Measurements from ENCODE around the gene NAXD.

NAXD gene

DNA sequence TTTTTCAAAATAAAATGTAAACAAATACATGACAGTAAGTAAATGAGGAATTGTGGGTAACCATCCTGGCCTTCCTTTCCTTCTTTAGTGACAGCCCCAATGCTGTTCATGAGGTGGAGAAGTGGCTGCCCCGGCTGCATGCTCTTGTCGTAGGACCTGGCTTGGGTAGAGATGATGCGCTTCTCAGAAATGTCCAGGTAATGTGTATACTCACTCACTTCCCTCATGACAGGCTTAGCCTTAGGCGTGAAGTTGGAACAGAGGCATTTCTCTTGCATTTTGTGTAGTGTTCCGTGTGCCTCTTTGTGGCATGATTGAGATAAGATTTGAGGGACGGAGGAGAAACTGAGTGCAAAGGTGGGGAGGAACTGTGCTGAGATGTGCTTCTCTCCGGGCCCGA is 12.0 kb downstream of the NAXD start:
- H3K36me3 ChIP-seq = no peaks in the 10 kb centered on the region
- H3K27ac ChIP-seq = no peak overlapping the region
- no peaks in the 10 kb centered on the region for H3K9me3 ChIP-seq
- H3K4me1 ChIP-seq (ENCODE audit: control insufficient read depth in 1 of 2, insufficient read depth in 1 of 2, low read depth in 1 of 2, low read length in 1 of 2) = no peaks in the 10 kb centered on the region
- no peak overlapping the region for H3K4me3 ChIP-seq (ENCODE audit: low read depth in 1 of 2, low read length in 1 of 2)
- no peaks in the 10 kb centered on the region for H3K27me3 ChIP-seq
- TF ChIP-seq, protein P1, sequence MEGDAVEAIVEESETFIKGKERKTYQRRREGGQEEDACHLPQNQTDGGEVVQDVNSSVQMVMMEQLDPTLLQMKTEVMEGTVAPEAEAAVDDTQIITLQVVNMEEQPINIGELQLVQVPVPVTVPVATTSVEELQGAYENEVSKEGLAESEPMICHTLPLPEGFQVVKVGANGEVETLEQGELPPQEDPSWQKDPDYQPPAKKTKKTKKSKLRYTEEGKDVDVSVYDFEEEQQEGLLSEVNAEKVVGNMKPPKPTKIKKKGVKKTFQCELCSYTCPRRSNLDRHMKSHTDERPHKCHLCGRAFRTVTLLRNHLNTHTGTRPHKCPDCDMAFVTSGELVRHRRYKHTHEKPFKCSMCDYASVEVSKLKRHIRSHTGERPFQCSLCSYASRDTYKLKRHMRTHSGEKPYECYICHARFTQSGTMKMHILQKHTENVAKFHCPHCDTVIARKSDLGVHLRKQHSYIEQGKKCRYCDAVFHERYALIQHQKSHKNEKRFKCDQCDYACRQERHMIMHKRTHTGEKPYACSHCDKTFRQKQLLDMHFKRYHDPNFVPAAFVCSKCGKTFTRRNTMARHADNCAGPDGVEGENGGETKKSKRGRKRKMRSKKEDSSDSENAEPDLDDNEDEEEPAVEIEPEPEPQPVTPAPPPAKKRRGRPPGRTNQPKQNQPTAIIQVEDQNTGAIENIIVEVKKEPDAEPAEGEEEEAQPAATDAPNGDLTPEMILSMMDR (IDR thresholded peaks at IDR 0.05) = no peak

DNA sequence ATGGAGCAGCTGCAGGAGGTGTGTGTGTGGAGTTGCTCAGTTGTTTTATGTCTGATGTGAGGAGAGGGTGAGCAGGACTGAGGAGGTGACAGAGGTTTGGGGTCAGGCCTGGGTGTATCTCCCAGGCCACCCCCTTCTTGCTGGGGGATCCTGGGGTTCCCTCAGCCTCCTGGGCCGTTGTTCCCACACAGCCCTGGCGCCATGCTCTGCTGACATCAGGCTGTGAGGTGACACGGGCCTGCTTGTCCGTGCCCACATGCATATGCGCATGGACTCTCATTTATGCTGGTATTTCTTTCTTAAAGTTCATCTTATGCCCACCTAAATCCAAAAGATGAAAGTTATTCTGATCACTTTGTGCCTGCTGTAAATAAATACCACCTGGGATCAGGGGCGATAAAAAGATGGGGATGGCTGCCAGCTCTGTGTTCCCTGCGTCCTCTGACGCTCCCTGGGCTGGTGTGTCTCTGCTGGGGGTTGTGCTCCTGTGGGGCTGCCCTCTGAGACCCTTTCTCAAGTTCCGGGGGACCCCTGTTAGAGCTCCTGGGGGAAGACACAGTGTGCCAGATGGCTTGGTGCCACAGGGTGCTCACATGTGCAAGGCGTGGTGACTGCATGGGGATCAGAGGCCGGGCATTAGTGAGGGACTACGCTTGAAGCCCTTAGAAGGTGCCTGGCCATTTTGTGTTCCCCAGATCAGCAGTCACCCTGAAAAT is 12.6 kb downstream of the NAXD start:
- TF ChIP-seq, protein P1 (IDR thresholded peaks at IDR 0.05) = no peak
- H3K27ac ChIP-seq = no peak overlapping the region
- H3K9me3 ChIP-seq = no peaks in the 10 kb centered on the region
- no peak overlapping the region for H3K4me3 ChIP-seq (ENCODE audit: low read depth in 1 of 2, low read length in 1 of 2)
- H3K4me1 ChIP-seq (ENCODE audit: control insufficient read depth in 1 of 2, insufficient read depth in 1 of 2, low read depth in 1 of 2, low read length in 1 of 2) = no peaks in the 10 kb centered on the region
- H3K27me3 ChIP-seq = no peaks in the 10 kb centered on the region
- H3K36me3 ChIP-seq = no peaks in the 10 kb centered on the region

DNA sequence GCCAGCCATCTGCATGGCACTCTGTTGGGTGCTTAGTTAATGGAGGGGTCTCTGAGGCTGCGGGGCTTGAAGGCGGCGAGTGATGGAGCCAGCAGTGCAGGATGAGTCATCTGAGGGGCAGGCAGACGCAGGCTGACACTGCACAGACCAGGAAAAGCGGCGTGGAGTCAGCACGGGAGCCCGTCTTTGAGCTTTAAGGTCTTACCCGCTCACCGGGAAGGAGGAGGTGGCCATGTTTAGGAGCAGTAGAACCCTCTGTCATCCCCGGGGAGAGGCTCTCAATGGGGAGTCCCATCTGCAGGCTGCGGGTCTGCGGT is 13.1 kb downstream of the NAXD start:
- Histone ChIP-seq H3K36me3 (no peaks in the 10 kb centered on the region), H3K4me1 (ENCODE audit: control insufficient read depth in 1 of 2, insufficient read depth in 1 of 2, low read depth in 1 of 2, low read length in 1 of 2) (no peaks in the 10 kb centered on the region), H3K9me3 (no peaks in the 10 kb centered on the region), H3K27ac (no peak overlapping the region), H3K27me3 (no peaks in the 10 kb centered on the region), H3K4me3 (ENCODE audit: low read depth in 1 of 2, low read length in 1 of 2) (no peak overlapping the region)
- TF ChIP-seq, protein P1 (IDR thresholded peaks at IDR 0.05) = no peak

DNA sequence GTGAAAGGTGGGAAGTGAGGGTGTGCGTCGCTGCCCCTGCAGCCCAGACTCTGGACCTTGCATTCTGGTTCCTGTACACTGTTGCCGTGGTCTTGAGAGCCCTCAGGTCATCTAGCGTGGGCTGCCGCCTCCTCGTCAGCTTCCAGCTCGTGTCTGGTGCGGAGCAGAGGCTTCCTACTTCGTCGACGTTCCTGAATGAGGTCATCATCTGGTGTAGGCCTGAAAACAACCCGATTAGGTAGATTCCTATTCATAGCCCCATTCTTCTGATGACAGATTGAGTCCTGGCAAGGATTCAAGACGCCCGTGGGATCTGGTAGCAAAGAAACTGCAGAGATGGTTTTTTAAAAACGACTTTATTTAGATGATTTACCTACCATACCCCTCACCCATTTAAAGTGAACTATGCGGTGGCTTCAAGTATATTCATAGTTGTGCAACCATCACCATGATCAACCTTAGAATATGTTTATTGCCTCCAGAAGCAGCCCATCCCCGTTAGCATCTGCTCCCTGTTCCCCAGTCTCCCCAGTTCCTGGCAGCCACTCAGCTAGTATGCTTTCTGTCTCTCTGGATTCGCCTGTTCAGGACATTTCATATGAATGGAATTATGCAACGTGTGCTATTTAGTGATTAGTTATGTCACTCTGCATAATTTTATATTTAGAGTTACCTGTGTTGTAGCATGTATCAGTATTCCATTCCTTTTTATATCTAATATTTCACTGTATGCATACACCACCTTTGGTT is 13.8 kb downstream of the NAXD start:
- Histone ChIP-seq H3K27ac (no peak overlapping the region), H3K4me1 (ENCODE audit: control insufficient read depth in 1 of 2, insufficient read depth in 1 of 2, low read depth in 1 of 2, low read length in 1 of 2) (no peaks in the 10 kb centered on the region), H3K4me3 (ENCODE audit: low read depth in 1 of 2, low read length in 1 of 2) (no peak overlapping the region), H3K9me3 (no peaks in the 10 kb centered on the region), H3K36me3 (no peaks in the 10 kb centered on the region), H3K27me3 (no peaks in the 10 kb centered on the region)
- TF ChIP-seq, protein P1 (IDR thresholded peaks at IDR 0.05) = no peak

DNA sequence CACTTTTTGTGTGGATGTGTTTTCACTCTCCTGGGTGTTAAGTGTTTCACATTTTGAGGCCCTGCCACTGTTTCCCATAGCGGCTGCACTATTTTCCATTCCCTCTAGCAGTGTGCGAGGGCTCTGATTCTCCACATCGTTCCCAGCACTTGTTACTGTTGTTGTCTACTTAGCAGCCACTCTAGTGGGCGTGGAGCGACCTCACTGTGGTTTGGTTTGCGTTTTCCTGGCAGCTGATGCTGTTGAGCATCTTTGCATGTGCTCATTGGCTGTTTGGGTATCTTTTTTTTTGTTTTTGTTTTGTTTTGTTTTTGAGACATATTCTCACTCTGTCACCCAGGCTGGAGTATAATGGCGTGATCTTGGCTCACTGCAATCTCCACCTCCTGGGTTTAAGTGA is 14.4 kb downstream of the NAXD start:
- TF ChIP-seq, protein P1 (IDR thresholded peaks at IDR 0.05) = no peak
- H3K27ac ChIP-seq = no peak overlapping the region
- no peaks in the 10 kb centered on the region for H3K27me3 ChIP-seq
- peaks cover 4% of the 10 kb centered on the region for H3K36me3 ChIP-seq
- no peak overlapping the region for H3K4me3 ChIP-seq (ENCODE audit: low read depth in 1 of 2, low read length in 1 of 2)
- no peaks in the 10 kb centered on the region for H3K9me3 ChIP-seq
- H3K4me1 ChIP-seq (ENCODE audit: control insufficient read depth in 1 of 2, insufficient read depth in 1 of 2, low read depth in 1 of 2, low read length in 1 of 2) = no peaks in the 10 kb centered on the region
